Spleen (tissue), 11 donors: ENCODE results near the gene GJA10. TPM values are rescaled to one million over a fixed set of nuclear protein-coding genes. Genes with fewer than 3 reads are reported as not detected.
A peak's percentile ranks its signal among the peaks of the same experiment; 100 is the strongest.

Experiments used
- DNase-seq: peaks from one replicate; pipeline ENCODE4 v3.0.0-alpha.2; 2020
- H3K27ac ChIP-seq, 8 donors: fragments of 200-600 bp; sonication (generic) in 7 of 8; 1 replicate in 4 of 8; 2 replicates in 4 of 8; pipeline versions ENCODE4 v1.5.0 to v1.8.0; 2016 to 2021; ENCODE audit warnings: inconsistent platforms in 4 of 8, mild to moderate bottlenecking in 4 of 8, moderate library complexity in 1 of 8
- H3K27me3 ChIP-seq, 7 donors: fragments of 200-600 bp; sonication (generic) in 6 of 7; replicated peaks in 1 of 7; 1 replicate in 4 of 7; 2 replicates in 3 of 7; pipeline versions ENCODE4 v1.5.0 to v1.8.0; 2016 to 2021; ENCODE audit warnings: inconsistent platforms in 3 of 7, mild to moderate bottlenecking in 1 of 7
- H3K36me3 ChIP-seq, 6 donors: fragments of 200-600 bp; sonication (generic) in 5 of 6; 1 replicate in 4 of 6; 2 replicates in 2 of 6; pipeline versions ENCODE4 v1.5.0 to v1.8.0; 2016 to 2021; ENCODE audit warnings: inconsistent platforms in 2 of 6
- H3K4me1 ChIP-seq, 6 donors: fragments of 200-600 bp; sonication (generic) in 5 of 6; 1 replicate in 3 of 6; 2 replicates in 3 of 6; pipeline versions ENCODE4 v1.5.0 to v1.8.0; 2016 to 2021; ENCODE audit warnings: inconsistent platforms in 3 of 6
- H3K4me3 ChIP-seq, 8 donors: fragments of 200-600 bp; sonication (generic) in 7 of 8; 1 replicate in 4 of 8; 2 replicates in 4 of 8; pipeline versions ENCODE4 v1.5.0 to v1.8.0; 2016 to 2021; ENCODE audit warnings: inconsistent platforms in 4 of 8, mild to moderate bottlenecking in 4 of 8, moderate library complexity in 2 of 8
- H3K9me3 ChIP-seq, 8 donors: fragments of 200-600 bp; sonication (generic) in 7 of 8; 1 replicate in 4 of 8; 2 replicates in 4 of 8; pipeline versions ENCODE4 v1.5.0 to v1.8.0; 2016 to 2021; ENCODE audit warnings: inconsistent platforms in 4 of 8
- CTCF ChIP-seq, 11 experiments: fragments of 200-600 bp in 7 of 11; fragments of 450-650 bp in 4 of 11; sonication (generic) in 4 of 11; IDR thresholded peaks in 8 of 11; conservative IDR thresholded peaks in 3 of 11; 1 replicate in 7 of 11; 2 replicates in 4 of 11; pipeline versions ENCODE4 v1.4.0 to v1.8.0; 2016 to 2021; ENCODE audit warnings: antibody characterized with exemption in 11 of 11, inconsistent platforms in 4 of 11, mild to moderate bottlenecking in 1 of 11
- POLR2A ChIP-seq, 3 donors: fragments of 450-650 bp; IDR thresholded peaks; one replicate each; pipeline ENCODE4 v1.5.1; 2017; ENCODE audit warnings: antibody characterized with exemption in 3 of 3, mild to moderate bottlenecking in 1 of 3
- POLR2AphosphoS5 ChIP-seq, 3 donors: sonication (generic); formaldehyde crosslinking; IDR thresholded peaks; one replicate each; pipeline ENCODE4 v1.5.1; 2017; ENCODE audit warnings: antibody characterized with exemption in 3 of 3
- WGBS, 5 donors: extraction: QIAGEN DNeasy Blood & Tissue Kit in 3 of 5; methylation state at CpG; one replicate each; pipeline versions ENCODE4 v1.1.5 to v1.1.7; 2013 to 2018; 5-methylcytosine and 5-hydroxymethylcytosine counted together
- intact Hi-C: fragments of 100-400 bp; cut with DNase I; formaldehyde crosslinking; loops from one replicate; pipeline ENCODE4 v1.15.0; 2023; ENCODE audit warnings: low total_unique reads
- polyA plus RNA-seq, 3 donors: library from polyadenylated mRNA; stranded (reverse); fragments of 200-250 nt; gene quantifications; one replicate each; pipeline ENCODE4 v1.2.1, GENCODE V29; 2013
- total RNA-seq, 7 donors: library from RNA; depleted of rRNA in 3 of 7; stranded (reverse); fragments of >200 nt in 3 of 7; fragmentation: NEBNext Ultra II Directional in 4 of 7; extraction: Animal tissue kit (Norgen Biotek cat#: 25700) in 4 of 7; gene quantifications; one replicate each; pipeline versions ENCODE4 v1.1.0 to v1.2.1, GENCODE V29; 2016 to 2021
- donor health status: healthy with polysubstance abuse.
- donor health status: DM: no; HTN: no; CAD: no; lungs with moderate emphysema.
- donor health status: DM: no; HTN: no; CAD: no.
- donor health status: Bipolar disorder and iron deficiency.
- donor health status: healthy.
- donor health status: DM: no; HTN: no; CAD: no.
- donor health status: DM: yes; HTN: yes; CAD: no.

GJA10 gene
- total and polyA plus RNA-seq, 10 donors, result not detected

- Histone ChIP-seq H3K9me3 (no peaks in the 10 kb centered on the region), H3K27me3 (no peaks in the 10 kb centered on the region), H3K4me3 (no peak overlapping the region), H3K27ac (no peak overlapping the region), H3K36me3 (peaks cover 0 to 61% (median 31%) of the 10 kb centered on the region in 6 donors), H3K4me1 (no peaks in the 10 kb centered on the region)
- intact Hi-C loops, result no loop called here
- 93 to 98% (median 95%) methylated on average over 3 of the region's 3 CpGs for WGBS, 5 donors
- TF ChIP-seq POLR2AphosphoS5 (IDR thresholded peaks at IDR 0.05) (no peak), CTCF (IDR thresholded peaks at IDR 0.05 in 8 of 11, conservative IDR thresholded peaks at IDR 0.05 in 3 of 11) (no peak), POLR2A (IDR thresholded peaks at IDR 0.05) (no peak)
- DNase-seq, result no peak
Measured at GRCh38 chr6:89874438-89874837, 19.8 kb upstream of the GJA10 start.

- DNase-seq, result peak; percentile 60
- H3K36me3 ChIP-seq, result no peaks in the 10 kb centered on the region
Measured at GRCh38 chr6:89886378-89887120, 7.7 kb upstream of the GJA10 start.

GRCh38 chr6:89887452-89888137, 6.7 kb upstream of the GJA10 start:
- WGBS, 5 donors, result 24 to 30% (median 27%) methylated on average over 38 to 43 of the region's 43 CpGs
- no peaks in the 10 kb centered on the region for H3K36me3 ChIP-seq
- DNase-seq, result peak; percentile 70
- TF ChIP-seq POLR2A (IDR thresholded peaks at IDR 0.05) (no peak), CTCF (IDR thresholded peaks at IDR 0.05 in 8 of 11, conservative IDR thresholded peaks at IDR 0.05 in 3 of 11) (no peak), POLR2AphosphoS5 (IDR thresholded peaks at IDR 0.05) (no peak)
- H3K4me3 ChIP-seq, result peak overlapping the region in 1 of 8 donors; percentile 21
- H3K4me1 ChIP-seq, result peaks cover 0 to 7% (median 0%) of the 10 kb centered on the region in 6 donors
- intact Hi-C loops, result no loop called here
- H3K27me3 ChIP-seq, result peaks cover 0 to 56% (median 17%) of the 10 kb centered on the region in 7 donors
- no peaks in the 10 kb centered on the region for H3K9me3 ChIP-seq
- H3K27ac ChIP-seq, result no peak overlapping the region

More at GRCh38 chr6:89886378-89887120, 7.7 kb upstream of the GJA10 start:
- intact Hi-C loops, result no loop called here
- WGBS, 5 donors, result 88 to 93% (median 89%) methylated on average over 26 to 44 of the region's 44 CpGs
- no peak for TF ChIP-seq CTCF (IDR thresholded peaks at IDR 0.05 in 8 of 11, conservative IDR thresholded peaks at IDR 0.05 in 3 of 11)
- no peak for TF ChIP-seq POLR2AphosphoS5 (IDR thresholded peaks at IDR 0.05)
- TF ChIP-seq POLR2A (IDR thresholded peaks at IDR 0.05), result no peak
- Histone ChIP-seq H3K27me3 (peaks cover 0 to 45% (median 9%) of the 10 kb centered on the region in 7 donors), H3K4me3 (no peak overlapping the region), H3K4me1 (peaks cover 0 to 7% (median 0%) of the 10 kb centered on the region in 6 donors), H3K27ac (no peak overlapping the region), H3K9me3 (no peaks in the 10 kb centered on the region)

- Histone ChIP-seq H3K27me3 (peaks cover 0 to 61% (median 20%) of the 10 kb centered on the region in 7 donors), H3K27ac (no peak overlapping the region), H3K9me3 (no peaks in the 10 kb centered on the region), H3K4me3 (peak overlapping the region in 1 of 8 donors; percentile 21), H3K36me3 (no peaks in the 10 kb centered on the region), H3K4me1 (peaks cover 0 to 7% (median 0%) of the 10 kb centered on the region in 6 donors)
- TF ChIP-seq CTCF (IDR thresholded peaks at IDR 0.05 in 8 of 11, conservative IDR thresholded peaks at IDR 0.05 in 3 of 11) (no peak), POLR2AphosphoS5 (IDR thresholded peaks at IDR 0.05) (no peak), POLR2A (IDR thresholded peaks at IDR 0.05) (no peak)
- peak; percentile 24 for DNase-seq
- 81 to 88% (median 87%) methylated on average over 5 to 7 of the region's 7 CpGs for WGBS, 5 donors
- intact Hi-C loops, result no loop called here
Measured at GRCh38 chr6:89888138-89888514, 6.1 kb upstream of the GJA10 start.
